Measurements from ENCODE around the gene ADGRV1. TPM values are rescaled to one million over a fixed set of nuclear protein-coding genes. Genes with fewer than 3 reads are reported as not detected.
"Not testable (repeated sequence)": the region's sequence is repeated elsewhere in the genome, so short reads cannot be mapped to it uniquely, and the experiment has no call there.

The ADGRV1 gene
- total RNA-seq, 1 donor, result 0.18 TPM

GRCh38 chr5:90747175-90747574 lies 188.6 kb downstream of the ADGRV1 start:
- H3K4me3 ChIP-seq (ENCODE audit: low read depth, low read length), result no peak overlapping the region
- DNase-seq (ENCODE audit: low read depth), result no peak
- TF ChIP-seq CTCF (IDR thresholded peaks at IDR 0.05; ENCODE audit: insufficient read depth, low read length), result no peak

DNA sequence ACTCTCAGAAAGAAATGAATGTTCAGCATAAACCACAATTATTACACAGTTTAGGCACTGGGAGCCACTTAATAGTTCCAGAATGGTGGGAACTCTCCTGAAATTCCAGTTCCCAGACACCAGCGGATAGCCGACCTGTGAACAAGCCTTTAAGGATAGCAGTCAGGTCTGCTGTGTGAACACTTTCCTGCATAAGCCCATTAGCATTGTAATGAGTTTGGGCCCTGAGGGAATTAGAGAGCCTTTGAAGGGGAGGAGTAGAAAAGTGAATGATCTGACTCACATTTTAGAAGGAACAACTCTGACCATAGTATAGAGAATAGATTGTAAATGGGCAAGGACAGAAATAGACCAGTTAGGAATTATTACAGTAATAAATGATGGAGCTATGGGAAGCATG lies 189.1 kb downstream of the ADGRV1 start:
- H3K4me3 ChIP-seq (ENCODE audit: low read depth, low read length), result no peak overlapping the region
- no peak for TF ChIP-seq CTCF (IDR thresholded peaks at IDR 0.05; ENCODE audit: insufficient read depth, low read length)
- DNase-seq (ENCODE audit: low read depth), result no peak

DNA sequence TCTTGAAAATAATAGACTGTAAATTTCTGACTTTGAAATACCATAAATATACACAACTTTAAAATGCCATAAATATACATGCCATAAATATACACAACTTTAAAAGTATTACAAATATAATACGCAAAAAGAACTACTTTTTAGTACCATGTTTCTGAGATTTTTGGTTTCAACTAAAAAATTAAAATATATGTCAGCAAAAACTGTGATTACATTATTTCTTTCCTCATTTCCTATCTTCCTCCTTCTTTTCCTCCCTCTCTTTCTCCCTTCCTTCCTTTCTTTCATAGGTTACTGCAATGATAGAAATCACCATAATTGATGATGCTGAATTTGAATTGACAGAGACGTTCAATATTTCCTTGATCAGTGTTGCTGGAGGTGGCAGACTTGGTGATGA lies 200.5 kb downstream of the ADGRV1 start:
- TF ChIP-seq CTCF (IDR thresholded peaks at IDR 0.05; ENCODE audit: insufficient read depth, low read length), result no peak
- H3K4me3 ChIP-seq (ENCODE audit: low read depth, low read length), result no peak overlapping the region
- no peak for DNase-seq (ENCODE audit: low read depth)

- no peak for TF ChIP-seq CTCF (IDR thresholded peaks at IDR 0.05; ENCODE audit: insufficient read depth, low read length)
- DNase-seq (ENCODE audit: low read depth), result no peak
- H3K4me3 ChIP-seq (ENCODE audit: low read depth, low read length), result no peak overlapping the region
Observed at GRCh38 chr5:90767710-90768109, 209.1 kb downstream of the ADGRV1 start.

- DNase-seq (ENCODE audit: low read depth); H3K4me3 ChIP-seq (ENCODE audit: low read depth, low read length): not testable (repeated sequence)
Observed at GRCh38 chr5:90770006-90770541, 211.5 kb downstream of the ADGRV1 start.

DNA sequence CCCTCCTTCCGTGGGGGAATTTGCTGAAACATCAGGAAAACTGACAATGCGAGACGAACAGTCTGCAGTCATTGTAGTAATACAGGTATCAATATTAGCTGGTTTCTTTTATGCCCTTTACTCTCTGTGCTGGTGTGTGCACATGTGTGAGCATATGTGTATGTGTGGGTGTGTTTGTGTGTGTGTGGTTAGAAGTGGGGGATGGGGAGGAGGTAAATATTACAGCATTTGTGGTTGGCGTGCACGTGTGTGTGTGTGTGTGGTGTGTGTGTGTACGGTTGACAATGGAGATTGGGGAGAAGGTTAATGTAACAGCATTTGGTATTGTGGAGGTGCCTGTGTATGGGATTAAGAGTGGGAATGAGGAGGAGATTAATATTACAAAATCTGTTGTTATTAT lies 219.4 kb downstream of the ADGRV1 start:
- no peak overlapping the region for H3K4me3 ChIP-seq (ENCODE audit: low read depth, low read length)
- TF ChIP-seq CTCF (IDR thresholded peaks at IDR 0.05; ENCODE audit: insufficient read depth, low read length), result no peak
- DNase-seq (ENCODE audit: low read depth), result no peak

- H3K4me3 ChIP-seq (ENCODE audit: low read depth, low read length), result no peak overlapping the region
- DNase-seq (ENCODE audit: low read depth), result peak; percentile 72
- TF ChIP-seq CTCF (IDR thresholded peaks at IDR 0.05; ENCODE audit: insufficient read depth, low read length), result peak; percentile 93
Observed at GRCh38 chr5:90783460-90784333, 225.1 kb downstream of the ADGRV1 start.
